B cell (primary cell): Measurements from ENCODE around the gene NAXE. TPM values are rescaled to one million over a fixed set of nuclear protein-coding genes. Genes with fewer than 3 reads are reported as not detected.

Experiments
- ATAC-seq: fragments of 200-7000 bp; cut with Tn5 transposase; one replicate; pipeline ENCODE4 v1.10.0; 2021; ENCODE audit warnings: low read depth, mild to moderate bottlenecking, moderate number of reproducible peaks, moderate library complexity
- CTCF ChIA-PET: fragments of 350-600 bp; sonication (Branson Sonifier 250); formaldehyde crosslinking; loops from one replicate; lab custom pipeline; 2021; ENCODE audit warnings: antibody characterized with exemption, inconsistent platforms; lab: Charles Lee
- POLR2A ChIA-PET: fragments of 350-600 bp; sonication (Branson Sonifier 250); formaldehyde crosslinking; loops from one replicate; lab custom pipeline; 2021; ENCODE audit warnings: antibody characterized with exemption; lab: Charles Lee
- DNase-seq: peaks from one replicate; pipeline ENCODE4 v3.0.0; 2013
- H2AFZ ChIP-seq: 2 replicates; pipeline ENCODE4 v1.6.1; 2012; ENCODE audit warnings: mild to moderate bottlenecking, low read depth, low read length; ENCODE audit not compliant: insufficient read depth, poor library complexity, severe bottlenecking
- H3K27ac ChIP-seq, 2 donors: 1 replicate in 1 of 2; 2 replicates in 1 of 2; pipeline ENCODE4 v1.5.1; 2012 to 2013; ENCODE audit warnings: low read length in 2 of 2, mild to moderate bottlenecking in 2 of 2, moderate library complexity in 1 of 2
- H3K27me3 ChIP-seq, 4 experiments: fragments of 200-600 bp in 1 of 4; sonication (generic) in 1 of 4; replicated peaks in 1 of 4; 1 replicate in 2 of 4; 2 replicates in 2 of 4; pipeline versions ENCODE4 v1.6.1 to v1.7.0; 2013 to 2016; ENCODE audit warnings: low read length in 3 of 4, mild to moderate bottlenecking in 2 of 4, mixed read lengths in 1 of 4, moderate library complexity in 1 of 4; ENCODE audit not compliant: insufficient read depth in 4 of 4, control insufficient read depth in 3 of 4; ENCODE audit errors: control extremely low read depth in 1 of 4
- H3K36me3 ChIP-seq, 2 experiments: replicated peaks in 1 of 2; 1 replicate in 1 of 2; 2 replicates in 1 of 2; pipeline versions ENCODE4 v1.6.1 to v1.7.1; 2013; ENCODE audit warnings: low read length in 1 of 2; ENCODE audit not compliant: insufficient read depth in 2 of 2, control insufficient read depth in 1 of 2; ENCODE audit errors: control extremely low read depth in 1 of 2, extremely low read depth in 1 of 2
- H3K4me1 ChIP-seq, 2 donors: fragments of 200-600 bp in 1 of 2; sonication (generic) in 1 of 2; 1 replicate in 1 of 2; 2 replicates in 1 of 2; pipeline versions ENCODE4 v1.5.1 to v1.6.1; 2013 to 2017; ENCODE audit warnings: low read length in 2 of 2; ENCODE audit not compliant: control insufficient read depth in 2 of 2, insufficient read depth in 2 of 2
- H3K4me2 ChIP-seq: replicated peaks from 2 replicates; pipeline ENCODE3; 2012; ENCODE audit warnings: mild to moderate bottlenecking, low read depth, low read length; ENCODE audit not compliant: poor library complexity, severe bottlenecking
- H3K4me3 ChIP-seq, 5 experiments: fragments of 200-600 bp in 1 of 5; sonication (generic) in 1 of 5; 1 replicate in 3 of 5; 2 replicates in 2 of 5; pipeline versions ENCODE4 v1.5.1 to v1.7.0; 2011 to 2016; ENCODE audit warnings: low read length in 4 of 5, mild to moderate bottlenecking in 4 of 5, low read depth in 2 of 5, control low read depth in 1 of 5, moderate library complexity in 1 of 5; ENCODE audit not compliant: insufficient read depth in 1 of 5; ENCODE audit errors: control extremely low read depth in 1 of 5, extremely low read depth in 1 of 5
- H3K79me2 ChIP-seq: fragments of 200-600 bp; sonication (generic); one replicate; pipeline ENCODE4 v1.6.0; 2016; ENCODE audit warnings: low read length; ENCODE audit not compliant: control insufficient read depth, insufficient read depth
- H3K9ac ChIP-seq: fragments of 200-600 bp; sonication (generic); 2 replicates; pipeline ENCODE4 v1.6.1; 2017; ENCODE audit warnings: mild to moderate bottlenecking, low read length, moderate library complexity
- H3K9me3 ChIP-seq, 3 donors: one replicate each; pipeline versions ENCODE4 v1.6.1 to v1.7.1; 2013; ENCODE audit warnings: low read length in 2 of 3; ENCODE audit not compliant: control insufficient read depth in 2 of 3, insufficient read depth in 1 of 3; ENCODE audit errors: control extremely low read depth in 1 of 3
- H4K20me1 ChIP-seq: 2 replicates; pipeline ENCODE4 v1.6.0; 2012; ENCODE audit warnings: mild to moderate bottlenecking, low read length; ENCODE audit not compliant: insufficient read depth, control insufficient read depth, poor library complexity, severe bottlenecking
- H3K27ac Mint-ChIP-seq: one replicate; pipeline ENCODE4 v1.8.0; 2021; ENCODE audit warnings: mixed read lengths
- H3K27me3 Mint-ChIP-seq: one replicate; pipeline ENCODE4 v1.8.0; 2021; ENCODE audit warnings: mixed read lengths
- H3K4me1 Mint-ChIP-seq: one replicate; pipeline ENCODE4 v1.8.0; 2021; ENCODE audit warnings: mixed read lengths
- H3K4me3 Mint-ChIP-seq: one replicate; pipeline ENCODE4 v1.8.0; 2021; ENCODE audit warnings: mixed read lengths
- H3K9me3 Mint-ChIP-seq: one replicate; pipeline ENCODE4 v1.8.0; 2022; ENCODE audit warnings: mixed read lengths; ENCODE audit not compliant: insufficient read depth
- EZH2 ChIP-seq: IDR thresholded peaks from 2 replicates; pipeline ENCODE4 v1.6.1; 2012; ENCODE audit warnings: borderline replicate concordance, low read depth, mild to moderate bottlenecking, moderate library complexity, low read length; ENCODE audit not compliant: insufficient read depth, poor library complexity, severe bottlenecking
- WGBS: methylation state at CpG from one replicate; pipeline ENCODE4 v1.1.5; 2013; ENCODE audit warnings: missing lambda C conversion rate; ENCODE audit not compliant: insufficient coverage; 5-methylcytosine and 5-hydroxymethylcytosine counted together
- intact Hi-C: fragments of 100-400 bp; cut with micrococcal nuclease; formaldehyde crosslinking; loops from one replicate; pipeline ENCODE4 v1.10.0; 2022
- polyA plus RNA-seq: library from polyadenylated mRNA; depleted of rRNA; stranded (reverse); fragments of >200 nt; gene quantifications from 2 replicates; pipeline ENCODE4 v1.2.3, GENCODE V29; 2012
- total RNA-seq, 2 donors: library from RNA; stranded (reverse); fragments of 120-200 nt in 1 of 2; gene quantifications; 1 replicate in 1 of 2; 2 replicates in 1 of 2; pipeline versions ENCODE4 v1.2.3 to v1.2.4, GENCODE V29; 2013 to 2022
- TF ChIP-seq, protein P1 (sequence below): fragments of 200-600 bp; IDR thresholded peaks from one replicate; pipeline ENCODE4 v1.8.0; 2022; ENCODE audit warnings: antibody characterized with exemption, mild to moderate bottlenecking

The NAXE gene
- total and polyA plus RNA-seq, 2 donors (not counting 1 experiment from before 2014, with no cell fraction given) = 42.8 to 59.7 TPM

DNA sequence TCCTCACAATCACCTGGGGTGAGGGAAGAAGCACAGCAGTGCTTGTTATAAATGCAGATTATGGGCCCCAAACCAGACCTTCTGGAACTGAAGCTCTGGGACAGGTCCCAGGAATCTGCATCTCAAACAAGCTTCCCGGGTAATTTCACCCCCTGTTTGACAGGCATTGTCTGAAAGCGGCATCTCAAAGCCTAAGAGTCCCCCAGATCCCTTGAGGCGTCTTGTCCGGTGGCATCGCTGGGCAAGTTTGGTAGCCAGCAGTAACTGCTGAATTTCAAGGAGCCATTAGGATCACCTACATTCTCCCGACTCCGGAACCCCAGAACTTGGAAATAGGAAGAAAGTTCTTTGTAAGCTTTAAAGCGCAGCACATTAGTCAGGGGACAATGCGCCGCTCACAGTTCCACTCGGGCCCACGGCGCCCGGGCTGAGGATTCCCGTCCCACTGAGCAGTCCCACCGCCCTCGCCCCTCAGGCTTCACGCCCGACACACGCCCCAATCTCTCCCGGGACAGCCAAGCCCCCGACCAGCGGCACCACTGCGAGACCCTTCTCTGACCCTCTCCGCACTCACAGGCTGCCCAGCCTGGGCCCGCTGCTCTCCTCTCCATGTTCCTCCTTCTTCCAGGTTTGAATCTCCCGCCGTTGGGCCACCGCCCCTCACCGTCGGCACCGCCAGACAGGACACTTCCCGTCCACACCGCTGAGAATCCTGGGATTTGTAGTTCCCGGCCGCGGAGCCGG is 19.5 kb upstream of the NAXE start, which contains the start of gene IQGAP3:
Gene IQGAP3 (minus strand): TSS at position 647 of the 744 bp plus-strand sequence. CDS start 36 bp downstream, at position 611.
- DNase-seq (peak; percentile 88), ATAC-seq (peak; percentile 96)
- Mint-ChIP-seq H3K9me3 (no peaks in the 10 kb centered on the region), H3K4me1 (peaks cover 13% of the 10 kb centered on the region), H3K4me3 (peak within 1 kb of the TSS; percentile 85), H3K27ac (peak within 1 kb of the TSS; percentile 12), H3K27me3 (peaks cover 23% of the 10 kb centered on the region)
- Histone ChIP-seq H3K4me3 (peak within 1 kb of the TSS; percentile 6 to 45 (median 27)), H2AFZ (peak within 1 kb of the TSS; percentile 62), H3K9ac (peak within 1 kb of the TSS; percentile 54), H3K27me3 (peaks cover 0 to 32% (median 14%) of the 10 kb centered on the region in 4 experiments), H3K79me2 (no peaks in the 10 kb centered on the region), H3K27ac (no peak within 1 kb of the TSS), H3K36me3 (no peaks in the 10 kb centered on the region), H4K20me1 (no peaks in the 10 kb centered on the region), H3K9me3 (peaks cover 0 to 2% (median 0%) of the 10 kb centered on the region in 3 donors), H3K4me1 (peaks cover 13 to 14% of the 10 kb centered on the region in 2 donors), H3K4me2 (peak within 1 kb of the TSS; percentile 77)
- WGBS = 3% methylated on average over 36 of the region's 38 CpGs
- TF ChIP-seq, protein P1, sequence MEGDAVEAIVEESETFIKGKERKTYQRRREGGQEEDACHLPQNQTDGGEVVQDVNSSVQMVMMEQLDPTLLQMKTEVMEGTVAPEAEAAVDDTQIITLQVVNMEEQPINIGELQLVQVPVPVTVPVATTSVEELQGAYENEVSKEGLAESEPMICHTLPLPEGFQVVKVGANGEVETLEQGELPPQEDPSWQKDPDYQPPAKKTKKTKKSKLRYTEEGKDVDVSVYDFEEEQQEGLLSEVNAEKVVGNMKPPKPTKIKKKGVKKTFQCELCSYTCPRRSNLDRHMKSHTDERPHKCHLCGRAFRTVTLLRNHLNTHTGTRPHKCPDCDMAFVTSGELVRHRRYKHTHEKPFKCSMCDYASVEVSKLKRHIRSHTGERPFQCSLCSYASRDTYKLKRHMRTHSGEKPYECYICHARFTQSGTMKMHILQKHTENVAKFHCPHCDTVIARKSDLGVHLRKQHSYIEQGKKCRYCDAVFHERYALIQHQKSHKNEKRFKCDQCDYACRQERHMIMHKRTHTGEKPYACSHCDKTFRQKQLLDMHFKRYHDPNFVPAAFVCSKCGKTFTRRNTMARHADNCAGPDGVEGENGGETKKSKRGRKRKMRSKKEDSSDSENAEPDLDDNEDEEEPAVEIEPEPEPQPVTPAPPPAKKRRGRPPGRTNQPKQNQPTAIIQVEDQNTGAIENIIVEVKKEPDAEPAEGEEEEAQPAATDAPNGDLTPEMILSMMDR = no peak
- no peak for TF ChIP-seq EZH2
- intact Hi-C loops = loop anchor here (1.0 to 5.0 kb wide), 3 partner anchors 35 to 115 kb away; partner anchors contain the start of gene MEF2D
- POLR2A ChIA-PET = interaction anchor here (0.6 kb wide), 1 partner anchor 147 kb away, joined by 5 read pairs; no protein-coding TSS in a partner anchor
- CTCF ChIA-PET = interaction anchor here (0.6 to 2.1 kb wide), 9 partner anchors 10 to 126 kb away, joined by 3 to 9 read pairs (median 3); partner anchors contain the start of gene MEF2D
